HG02938 (cell line): ENCODE data around the gene PIPOX.

ENCODE experiments used
- ATAC-seq: cut with Tn5 transposase; IDR thresholded peaks from one replicate; pipeline ENCODE4 v1.9.1; 2021; ENCODE audit warnings: mild to moderate bottlenecking, moderate library complexity; ENCODE audit not compliant: unreplicated experiment

Gene PIPOX

GRCh38 chr17:29042679-29043538 is at the start of gene PIPOX:
TSS of gene PIPOX (plus strand) at chr17:29043141. CDS start at chr17:29043226, 85 bp downstream.
- no peak for ATAC-seq

- ATAC-seq = no peak
Observed at GRCh38 chr17:28993645-28994426, 49.1 kb upstream of the PIPOX start.

GRCh38 chr17:28996554-28997096 is 46.3 kb upstream of the PIPOX start:
- no peak for ATAC-seq

GRCh38 chr17:28997806-28998205 is 45.1 kb upstream of the PIPOX start:
- ATAC-seq = no peak

GRCh38 chr17:28999206-28999605 is 43.7 kb upstream of the PIPOX start:
- ATAC-seq = no peak

GRCh38 chr17:29000973-29001372 is 42.0 kb upstream of the PIPOX start:
- no peak for ATAC-seq

GRCh38 chr17:29002811-29003210 is 40.1 kb upstream of the PIPOX start:
- no peak for ATAC-seq

GRCh38 chr17:29003289-29003688 is 39.7 kb upstream of the PIPOX start:
- ATAC-seq = no peak

GRCh38 chr17:29004081-29004692 is 38.8 kb upstream of the PIPOX start:
- no peak for ATAC-seq

- ATAC-seq = no peak
Observed at GRCh38 chr17:29005936-29006511, 36.9 kb upstream of the PIPOX start, which contains the start of gene SEZ6. TSS of gene SEZ6 (minus strand) at chr17:29006033. CDS start at chr17:29005869, 164 bp downstream.

- ATAC-seq = no peak
Observed at GRCh38 chr17:29007456-29007855, 35.5 kb upstream of the PIPOX start.

GRCh38 chr17:29007860-29008455 is 35.0 kb upstream of the PIPOX start:
- ATAC-seq = no peak

- ATAC-seq = no peak
Observed at GRCh38 chr17:29008591-29008990, 34.4 kb upstream of the PIPOX start.

- no peak for ATAC-seq
Observed at GRCh38 chr17:29010129-29010528, 32.8 kb upstream of the PIPOX start.

- no peak for ATAC-seq
Observed at GRCh38 chr17:29010586-29010985, 32.4 kb upstream of the PIPOX start.

- no peak for ATAC-seq
Observed at GRCh38 chr17:29012535-29012934, 30.4 kb upstream of the PIPOX start.

GRCh38 chr17:29014716-29015115 is 28.2 kb upstream of the PIPOX start:
- ATAC-seq = no peak

GRCh38 chr17:29016345-29017210 is 26.4 kb upstream of the PIPOX start:
- ATAC-seq = no peak

GRCh38 chr17:29018788-29019474 is 24.0 kb upstream of the PIPOX start:
- ATAC-seq = no peak
